HG02973 (cell line): ENCODE measurements around the gene IL15.
"Not testable (repeated sequence)": the region's sequence is repeated elsewhere in the genome, so short reads cannot be mapped to it uniquely, and the experiment has no call there.

Experiments
- ATAC-seq: cut with Tn5 transposase; IDR thresholded peaks from one replicate; pipeline ENCODE4 v1.9.1; 2021; ENCODE audit warnings: moderate library complexity; ENCODE audit not compliant: unreplicated experiment

IL15 gene, protein sequence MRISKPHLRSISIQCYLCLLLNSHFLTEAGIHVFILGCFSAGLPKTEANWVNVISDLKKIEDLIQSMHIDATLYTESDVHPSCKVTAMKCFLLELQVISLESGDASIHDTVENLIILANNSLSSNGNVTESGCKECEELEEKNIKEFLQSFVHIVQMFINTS

DNA sequence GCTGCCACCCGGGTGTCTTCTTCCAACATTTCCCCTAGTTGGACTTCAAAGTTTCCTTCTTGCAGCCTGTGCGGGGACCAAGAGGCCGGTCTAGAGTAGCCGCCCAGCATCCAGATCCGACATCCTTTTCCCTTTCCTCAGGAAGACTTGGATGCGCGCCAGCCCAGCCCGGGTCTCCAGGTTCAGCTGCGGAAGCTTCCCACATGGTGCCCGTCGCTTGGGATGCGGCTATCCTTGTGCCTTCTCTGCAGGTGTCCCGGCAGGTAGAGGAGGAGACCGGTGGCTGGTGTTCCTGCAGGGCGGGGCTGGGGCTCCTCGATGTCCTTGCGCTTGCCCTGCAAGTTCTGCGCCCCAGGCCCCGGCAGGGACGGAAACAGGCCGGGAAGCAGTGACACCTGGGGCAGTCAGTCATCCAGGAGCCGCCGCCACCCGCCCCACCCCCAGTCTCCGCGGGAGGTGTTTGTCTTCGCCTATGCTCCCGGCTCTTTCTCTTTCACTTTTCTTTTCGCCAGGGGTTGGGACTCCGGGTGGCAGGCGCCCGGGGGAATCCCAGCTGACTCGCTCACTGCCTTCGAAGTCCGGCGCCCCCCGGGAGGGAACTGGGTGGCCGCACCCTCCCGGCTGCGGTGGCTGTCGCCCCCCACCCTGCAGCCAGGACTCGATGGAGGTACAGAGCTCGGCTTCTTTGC, at the start of gene IL15:
Gene IL15, plus strand, starts transcription at position 502 of the 689 bp plus-strand sequence. CDS start 82,882 bp downstream, outside the sequence.
- ATAC-seq, result peak; percentile 56

DNA sequence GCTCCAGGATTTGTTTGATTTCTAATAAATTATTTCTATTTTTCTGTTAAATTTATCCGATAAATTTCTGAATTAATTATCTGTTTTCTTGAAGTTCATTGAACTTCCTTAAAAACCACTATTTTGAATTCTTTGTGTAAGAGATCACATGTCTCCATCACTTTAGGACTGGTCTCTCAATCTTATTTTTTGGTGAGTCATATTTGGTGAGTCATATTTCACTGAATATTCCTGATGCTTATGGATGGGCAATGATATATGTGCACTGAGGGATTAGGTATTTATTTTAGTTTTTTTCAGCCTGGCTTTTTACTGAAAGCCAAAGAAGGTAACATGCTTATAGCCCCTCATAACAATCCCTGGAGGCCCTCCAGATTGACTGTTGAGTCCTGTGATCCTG, 48.5 kb upstream of the IL15 start:
- no peak for ATAC-seq

DNA sequence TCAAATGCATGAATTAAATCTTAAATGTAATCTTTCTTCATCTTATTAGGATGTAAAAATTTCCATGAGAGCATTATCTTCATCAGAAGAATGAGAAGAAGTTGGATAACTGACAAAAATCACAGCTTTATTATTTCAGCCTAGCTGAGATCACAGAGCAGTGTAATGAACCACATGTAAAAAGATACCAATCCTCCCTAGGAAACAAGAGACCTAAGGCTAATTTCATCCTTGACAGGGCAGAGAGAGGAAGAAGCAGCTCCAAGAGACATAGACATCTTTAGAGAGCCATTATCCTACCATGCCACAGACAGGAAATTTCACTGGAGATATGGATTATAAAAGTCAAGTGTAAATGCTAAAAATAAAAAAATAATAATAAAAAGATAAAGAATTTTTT, 40.9 kb upstream of the IL15 start:
- ATAC-seq, result no peak

DNA sequence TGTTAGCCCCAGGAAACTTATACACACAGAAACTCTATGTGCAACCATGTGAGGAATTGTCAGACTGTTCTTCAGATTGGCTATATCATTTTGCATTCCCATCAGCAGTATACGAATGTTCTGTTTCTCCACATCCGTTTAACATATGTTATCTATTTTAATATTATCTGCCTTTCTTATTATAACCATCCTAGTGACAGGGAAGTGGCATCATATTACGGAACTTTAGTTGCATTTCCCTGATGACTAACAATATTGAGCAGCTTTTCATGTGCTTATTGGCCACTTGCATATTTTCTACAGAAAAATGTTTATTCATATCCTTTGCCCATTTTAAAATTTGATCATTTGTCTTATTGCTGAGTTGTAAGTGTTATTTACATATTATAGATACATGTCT, 36.5 kb upstream of the IL15 start:
- no peak for ATAC-seq

DNA sequence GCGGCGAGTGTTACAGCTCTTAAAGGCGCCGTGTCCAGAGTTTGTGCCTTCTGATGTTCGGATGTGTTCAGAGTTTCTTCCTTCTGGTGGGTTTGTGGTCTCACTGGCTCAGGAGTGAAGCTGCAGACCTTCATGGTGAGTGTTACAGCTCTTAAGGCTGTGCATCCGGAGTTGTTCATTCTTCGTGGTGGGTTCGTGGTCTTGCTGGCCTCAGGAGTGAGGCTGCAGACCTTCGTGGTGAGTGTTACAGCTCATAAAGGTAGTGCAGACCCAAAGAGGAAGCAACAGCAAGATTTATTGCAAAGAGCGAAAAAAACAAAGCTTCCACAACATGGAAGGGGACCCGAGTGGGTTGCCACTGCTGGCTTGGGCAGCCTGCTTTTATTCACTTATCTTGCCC, 31.7 kb upstream of the IL15 start:
- not testable (repeated sequence) for ATAC-seq

DNA sequence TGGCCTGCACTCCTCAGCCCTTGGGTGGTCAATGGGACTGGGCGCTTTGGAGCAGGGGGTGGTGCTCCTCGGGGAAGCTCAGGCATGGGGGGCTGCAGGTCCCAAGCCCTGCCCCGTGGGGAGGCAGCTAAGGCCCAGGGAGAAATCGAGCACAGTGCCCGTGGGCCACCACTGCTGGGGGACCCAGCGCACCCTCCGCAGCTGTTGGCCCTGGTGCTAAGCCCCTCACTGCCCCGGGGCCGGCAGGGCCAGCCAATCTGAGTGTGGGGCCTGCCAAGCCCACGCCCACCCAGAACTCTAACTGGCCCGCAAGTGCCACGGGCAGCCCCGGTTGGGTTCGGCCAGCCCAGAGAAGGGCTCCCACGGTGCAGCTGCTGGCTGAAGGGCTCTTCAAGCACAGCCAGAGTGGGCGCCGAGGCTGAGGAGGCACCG, 30.9 kb upstream of the IL15 start:
- ATAC-seq, result no peak

DNA sequence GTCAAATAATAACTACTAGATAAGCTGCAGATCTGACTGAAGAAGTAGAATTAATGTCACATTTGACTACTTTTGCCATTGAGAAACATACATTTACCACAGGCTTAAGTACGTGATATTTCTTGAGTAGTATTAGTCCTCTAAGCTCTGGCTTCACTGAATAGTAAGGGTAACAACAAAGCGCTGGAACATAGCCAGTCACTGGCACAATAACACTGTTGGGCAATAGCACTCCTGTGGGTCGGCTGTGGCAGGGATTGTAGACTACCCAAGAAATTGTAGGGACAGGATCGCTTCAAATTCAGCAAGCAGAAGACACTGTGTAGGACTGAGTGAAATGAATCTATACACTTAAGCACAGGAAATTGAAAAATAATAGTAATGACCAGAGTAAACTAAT, 27.1 kb upstream of the IL15 start:
- ATAC-seq, result no peak

DNA sequence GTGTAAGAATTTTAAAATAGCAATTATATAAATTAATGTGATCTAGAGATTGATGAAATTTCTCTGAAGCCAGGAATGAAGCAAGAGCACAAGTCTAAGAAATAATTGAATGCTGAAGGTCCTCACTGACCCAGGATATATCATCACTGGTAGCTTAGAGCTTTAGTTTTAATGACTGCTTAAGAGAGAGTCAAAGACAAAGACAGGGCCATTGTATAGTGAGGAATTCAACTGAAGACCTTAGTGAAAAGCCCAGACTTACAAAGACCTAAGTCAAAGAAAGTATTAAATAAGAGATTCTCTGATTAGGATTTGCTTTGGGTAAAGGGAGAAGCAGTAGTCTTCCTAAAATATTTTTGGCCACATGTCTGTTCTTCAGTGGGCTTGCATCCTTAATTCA, 26.0 kb upstream of the IL15 start:
- no peak for ATAC-seq

DNA sequence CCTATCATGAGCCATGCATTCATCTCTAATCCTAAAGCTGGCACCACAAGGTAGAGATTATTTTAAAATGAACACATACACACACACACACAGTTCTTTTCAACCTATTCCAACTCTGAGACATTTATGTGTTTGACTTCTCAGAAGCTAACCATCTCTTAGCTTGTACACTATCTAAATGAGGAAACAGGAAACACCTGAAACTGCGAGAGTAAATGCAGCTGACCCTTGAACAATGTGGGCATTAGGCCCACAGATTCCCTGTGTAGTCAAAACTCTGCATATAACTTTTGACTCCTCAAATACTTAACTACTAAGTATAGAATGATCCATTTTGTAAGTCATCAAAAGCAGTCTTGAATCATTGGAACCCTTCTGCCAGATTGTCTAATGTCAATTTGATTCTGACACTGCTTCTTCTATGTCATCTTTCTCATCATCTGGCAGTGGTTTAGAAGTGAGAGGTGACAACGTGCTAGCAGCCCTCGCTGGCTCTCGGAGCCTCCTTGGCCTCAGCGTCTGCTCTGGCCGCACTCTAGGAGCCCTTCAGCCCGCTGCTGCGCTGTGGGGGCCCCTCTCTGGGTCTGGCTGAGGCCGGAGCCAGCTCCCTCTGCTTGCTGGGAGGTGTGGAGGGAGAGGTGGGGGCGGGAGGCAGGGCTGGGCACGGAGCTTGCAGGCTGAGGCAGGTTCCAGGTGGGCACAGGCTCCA, 21.4 kb upstream of the IL15 start:
- no peak for ATAC-seq

DNA sequence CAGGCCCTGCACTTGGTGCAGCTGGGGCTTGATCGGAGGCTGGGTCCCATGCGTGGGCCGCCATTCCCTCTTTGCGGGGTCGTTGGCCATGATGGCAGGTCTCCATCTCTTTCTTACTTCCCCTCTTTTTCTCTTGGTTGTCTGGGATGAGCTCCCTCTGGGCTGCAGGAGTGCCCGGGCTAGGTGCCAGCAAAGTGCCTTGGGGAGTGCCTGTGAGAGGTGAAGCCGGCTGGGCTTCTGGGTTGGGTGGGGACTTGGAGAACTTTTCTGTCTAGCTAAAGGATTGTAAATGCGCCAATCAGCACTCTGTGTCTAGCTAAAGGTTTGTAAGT, 20.8 kb upstream of the IL15 start:
- not testable (repeated sequence) for ATAC-seq

DNA sequence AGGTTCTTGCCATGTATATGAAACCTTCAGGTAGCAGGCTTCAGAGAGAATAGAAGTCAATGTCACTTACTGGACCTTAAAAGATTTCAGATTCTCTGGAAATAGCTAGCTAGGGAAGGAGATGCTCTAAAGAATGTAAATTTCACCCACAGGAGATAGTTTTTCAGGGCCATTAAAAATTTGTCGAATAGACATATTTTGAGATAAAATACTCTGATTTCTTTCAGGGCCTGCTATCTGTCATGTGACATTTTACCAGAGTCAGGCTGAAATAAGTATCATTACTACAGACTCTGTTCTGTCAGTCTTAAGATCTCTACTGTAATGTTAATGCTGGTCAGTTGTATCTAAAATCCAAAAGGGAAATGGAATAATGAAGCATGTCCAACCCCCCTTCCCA, 15.7 kb upstream of the IL15 start:
- ATAC-seq, result no peak

DNA sequence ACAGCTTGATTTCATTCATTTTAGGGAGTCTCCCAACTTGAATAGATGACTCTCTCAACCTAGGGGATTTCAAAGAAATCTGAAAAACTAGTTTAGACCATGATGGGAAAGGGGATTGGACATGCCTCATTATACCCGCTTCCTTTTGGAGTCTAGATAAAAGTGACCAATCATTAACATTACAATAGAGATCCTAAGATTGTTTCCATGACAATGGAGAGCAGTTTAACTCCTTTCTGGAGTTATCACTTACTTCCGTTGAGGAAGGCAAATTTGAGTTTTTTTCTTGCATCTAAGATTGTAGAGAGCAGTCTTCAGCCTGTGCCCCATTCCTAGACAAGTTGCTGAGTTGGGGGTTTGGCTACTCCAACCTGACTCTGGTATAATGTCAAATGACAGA, 11.4 kb upstream of the IL15 start:
- ATAC-seq, result no peak

DNA sequence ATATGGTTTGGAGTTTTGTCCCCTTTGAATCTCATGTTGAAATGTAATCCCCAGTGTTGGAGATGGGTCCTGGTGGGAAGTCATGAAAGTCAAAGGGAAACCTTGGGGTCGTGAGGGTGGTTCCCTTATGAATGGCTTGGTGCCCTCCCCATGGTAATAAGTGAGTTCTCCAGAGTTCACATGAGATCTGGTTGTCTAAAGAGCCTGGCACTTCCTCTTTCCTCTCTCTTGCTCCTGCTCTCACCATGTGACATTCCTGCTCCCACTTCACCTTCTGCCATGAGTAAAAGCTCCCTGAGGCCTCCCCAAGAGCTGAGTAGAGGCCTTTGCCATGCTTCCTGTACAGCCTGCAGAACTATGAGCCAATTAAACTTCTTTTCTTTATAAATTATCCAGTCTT, 5.5 kb upstream of the IL15 start:
- ATAC-seq, result no peak

DNA sequence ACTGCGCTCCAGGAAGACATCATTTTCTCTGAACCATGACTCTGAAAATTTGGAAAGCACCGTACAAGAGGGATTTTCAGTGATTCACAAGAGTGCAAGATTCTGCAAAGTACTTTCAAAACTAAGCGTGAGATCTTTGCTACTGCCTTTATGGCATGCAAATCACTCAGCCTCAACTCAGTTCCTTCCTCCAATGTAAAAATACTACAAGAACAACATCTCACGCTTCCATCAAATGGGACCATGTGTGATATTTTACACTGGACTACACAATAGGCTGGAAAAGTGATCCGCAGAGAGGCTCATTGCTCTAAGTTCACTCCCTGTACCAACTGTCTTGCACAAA, 674 bp upstream of the IL15 start:
- ATAC-seq, result peak; percentile 40

DNA sequence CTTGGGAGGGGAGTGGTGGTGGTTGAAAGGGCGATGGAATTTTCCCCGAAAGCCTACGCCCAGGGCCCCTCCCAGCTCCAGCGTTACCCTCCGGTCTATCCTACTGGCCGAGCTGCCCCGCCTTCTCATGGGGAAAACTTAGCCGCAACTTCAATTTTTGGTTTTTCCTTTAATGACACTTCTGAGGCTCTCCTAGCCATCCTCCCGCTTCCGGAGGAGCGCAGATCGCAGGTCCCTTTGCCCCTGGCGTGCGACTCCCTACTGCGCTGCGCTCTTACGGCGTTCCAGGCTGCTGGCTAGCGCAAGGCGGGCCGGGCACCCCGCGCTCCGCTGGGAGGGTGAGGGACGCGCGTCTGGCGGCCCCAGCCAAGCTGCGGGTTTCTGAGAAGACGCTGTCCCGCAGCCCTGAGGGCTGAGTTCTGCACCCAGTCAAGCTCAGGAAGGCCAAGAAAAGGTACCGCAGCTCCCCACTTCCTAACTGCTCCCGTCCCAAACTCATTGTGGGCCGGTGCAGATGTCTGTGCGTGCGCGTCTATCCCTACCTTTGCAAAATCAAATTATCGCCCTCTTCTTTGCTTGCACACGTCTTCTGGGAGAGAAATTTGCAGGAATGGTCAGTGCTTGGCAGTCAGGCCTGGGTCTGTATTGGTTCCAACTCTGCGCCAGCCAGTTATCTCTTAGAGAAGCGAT, 533 bp downstream of the IL15 start:
- ATAC-seq, result peak; percentile 42

DNA sequence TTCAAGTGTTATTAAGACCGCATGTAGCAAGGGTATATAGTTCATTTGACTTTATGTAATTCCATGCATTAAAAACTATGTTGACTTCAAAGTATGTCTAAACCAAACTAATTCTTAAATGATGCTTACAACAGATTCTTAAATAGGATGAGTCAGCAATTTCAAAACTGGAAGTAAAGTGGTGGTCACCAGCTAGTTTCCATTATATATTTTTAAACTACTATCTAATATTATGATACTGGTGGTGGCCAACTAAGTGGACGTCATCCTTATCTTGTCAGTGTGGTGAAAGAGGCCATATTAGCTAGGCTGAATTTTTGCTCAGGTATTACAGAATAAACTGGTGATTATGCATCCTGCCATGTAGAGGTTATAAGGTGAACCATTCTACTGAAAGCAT, 1.2 kb downstream of the IL15 start:
- ATAC-seq, result peak; percentile 28

DNA sequence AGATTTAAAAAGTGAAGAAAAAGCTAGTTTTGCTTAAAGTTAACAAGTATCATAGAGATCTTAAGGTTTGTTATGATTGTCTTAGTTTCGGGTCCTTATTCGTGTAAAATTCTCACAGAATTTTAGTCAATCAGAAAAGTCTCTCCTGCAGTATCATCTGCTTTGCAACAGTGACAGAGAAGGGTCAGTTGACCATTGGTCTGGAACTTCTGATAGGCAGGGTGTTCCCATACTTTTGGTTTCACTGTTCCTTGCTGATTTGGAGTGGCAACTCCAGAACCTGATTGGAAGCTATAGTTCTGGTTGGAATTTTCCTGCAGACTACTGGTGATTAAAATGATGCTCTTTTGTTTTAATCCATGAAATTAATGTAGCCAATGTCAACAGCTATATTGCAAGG, 1.8 kb downstream of the IL15 start:
- no peak for ATAC-seq

DNA sequence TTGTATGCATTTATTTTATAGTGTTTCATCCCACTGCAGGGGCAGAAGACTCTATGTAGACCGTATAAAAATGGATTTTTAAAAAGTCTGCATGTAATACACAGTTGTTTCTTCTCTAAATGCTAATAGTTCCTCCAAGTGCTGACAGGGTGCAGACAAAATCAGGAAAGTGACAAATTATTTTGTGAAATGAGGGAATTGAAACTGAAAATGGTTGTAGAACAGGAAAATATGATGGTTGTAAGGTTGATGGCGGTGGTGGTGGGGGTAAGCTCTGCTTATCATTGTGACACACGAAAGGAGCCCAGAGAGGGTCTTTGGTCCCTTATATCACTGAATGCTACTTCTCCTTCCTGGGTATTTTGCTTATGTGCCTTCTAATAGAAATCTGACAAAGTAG, 4.3 kb downstream of the IL15 start:
- ATAC-seq, result no peak

DNA sequence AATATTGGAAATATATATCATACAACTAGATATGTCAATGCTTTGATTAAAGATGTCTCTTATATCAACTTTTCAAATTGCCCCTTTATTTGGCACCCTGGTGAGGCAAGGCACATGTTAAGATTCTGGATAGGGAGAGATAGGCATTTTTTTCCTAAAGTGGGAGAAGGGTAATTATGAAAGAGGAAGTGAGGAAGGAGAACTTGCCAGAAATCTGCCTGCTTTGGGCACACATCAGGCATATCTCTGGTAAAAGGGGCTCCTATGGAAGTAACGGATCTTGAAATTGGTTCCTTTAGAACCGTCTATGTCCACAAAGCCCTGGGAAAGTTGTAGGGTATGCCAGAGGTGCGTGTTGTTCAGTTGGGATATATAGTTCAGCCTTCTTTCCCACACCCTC, 5.7 kb downstream of the IL15 start:
- ATAC-seq, result no peak

DNA sequence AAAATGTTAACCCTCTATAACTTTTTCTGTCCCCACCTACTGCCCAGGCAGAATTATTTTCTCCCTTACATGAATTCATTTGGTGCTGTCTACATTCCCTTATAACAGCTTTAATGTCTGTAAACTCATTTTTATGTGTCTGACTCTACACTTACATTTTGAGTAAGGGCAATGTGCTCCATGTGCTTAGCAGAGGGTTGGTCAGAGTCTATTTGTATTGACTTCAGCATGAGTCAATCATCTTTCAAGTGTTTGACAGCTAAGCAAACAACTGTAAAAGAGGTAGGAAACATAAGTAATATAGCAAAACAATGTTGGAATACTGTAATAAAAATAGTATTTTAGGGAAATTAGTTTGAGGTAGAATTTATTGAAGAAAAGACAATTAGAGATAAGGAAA, 6.3 kb downstream of the IL15 start:
- no peak for ATAC-seq

DNA sequence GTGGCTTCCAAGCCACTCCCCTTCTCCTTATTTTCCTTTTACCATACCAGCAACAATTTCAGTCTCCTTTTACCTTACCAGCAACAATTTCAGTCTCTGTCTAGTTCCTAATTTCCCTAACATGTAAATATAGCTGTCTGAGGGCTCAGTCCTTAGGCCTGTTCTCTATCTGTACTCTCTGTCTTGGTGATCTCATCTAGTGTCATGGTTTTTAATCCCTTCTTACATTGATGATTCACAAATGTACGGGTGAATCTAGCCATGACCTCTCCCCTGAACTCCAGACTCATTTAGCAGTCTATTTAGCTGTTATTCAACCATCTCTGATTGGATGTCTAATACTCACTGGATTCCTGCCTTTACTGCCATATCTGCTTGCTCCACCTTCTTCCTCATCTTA, 7.2 kb downstream of the IL15 start:
- ATAC-seq, result peak; percentile 46
